GM23338 (cell line): ENCODE data around the gene SEC23IP. TPM values are rescaled to one million over a fixed set of nuclear protein-coding genes. Genes with fewer than 3 reads are reported as not detected.

ENCODE experiments used
- ATAC-seq: fragments of 200-7000 bp; cut with Tn5 transposase; 3 replicates; pipeline ENCODE4 v1.9.1; 2020
- DNase-seq: peaks from one replicate; pipeline ENCODE4 v3.0.0-alpha.2; 2015; ENCODE audit warnings: low spot score
- H2AFZ ChIP-seq: fragments of 200-600 bp; sonication (generic); 2 replicates; pipeline ENCODE4 v1.8.0; 2016; ENCODE audit warnings: antibody characterized with exemption, mild to moderate bottlenecking, moderate library complexity
- H3F3A ChIP-seq: fragments of 200-600 bp; sonication (generic); replicated peaks from 2 replicates; pipeline ENCODE4 v1.8.0; 2017; ENCODE audit warnings: antibody characterized with exemption, mixed run types, low read depth
- H3K27ac ChIP-seq: fragments of 200-600 bp; sonication (generic); 2 replicates; pipeline ENCODE4 v1.6.1; 2016; ENCODE audit warnings: low read depth
- H3K27me3 ChIP-seq: fragments of 200-600 bp; sonication (generic); 2 replicates; pipeline ENCODE4 v1.8.0; 2016; ENCODE audit warnings: mild to moderate bottlenecking, mixed run types, moderate library complexity; ENCODE audit not compliant: insufficient read depth
- H3K36me3 ChIP-seq: fragments of 200-600 bp; sonication (generic); 2 replicates; pipeline ENCODE4 v1.8.0; 2016; ENCODE audit warnings: mild to moderate bottlenecking; ENCODE audit not compliant: insufficient read depth
- H3K4me1 ChIP-seq: fragments of 200-600 bp; sonication (generic); 2 replicates; pipeline ENCODE4 v1.8.0; 2016; ENCODE audit warnings: mild to moderate bottlenecking, moderate library complexity; ENCODE audit not compliant: insufficient read depth
- H3K4me2 ChIP-seq: fragments of 200-600 bp; sonication (generic); 2 replicates; pipeline ENCODE4 v1.7.1; 2017; ENCODE audit warnings: mixed run types
- H3K4me3 ChIP-seq: fragments of 200-600 bp; sonication (generic); 2 replicates; pipeline ENCODE4 v1.6.1; 2016; ENCODE audit warnings: mixed run types
- H3K79me2 ChIP-seq: fragments of 200-600 bp; sonication (generic); replicated peaks from 2 replicates; pipeline ENCODE4 v1.8.0; 2017; ENCODE audit warnings: mild to moderate bottlenecking; ENCODE audit not compliant: insufficient read depth
- H3K9me2 ChIP-seq: fragments of 200-600 bp; sonication (generic); 2 replicates; pipeline ENCODE4 v1.8.0; 2017; ENCODE audit not compliant: insufficient read depth
- H4K20me1 ChIP-seq: fragments of 200-600 bp; sonication (generic); replicated peaks from 2 replicates; pipeline ENCODE4 v1.8.0; 2017; ENCODE audit warnings: mild to moderate bottlenecking; ENCODE audit not compliant: insufficient read depth
- H3K27ac Mint-ChIP-seq: 2 replicates; pipeline ENCODE4 v1.8.0; 2020; ENCODE audit warnings: inconsistent platforms, mild to moderate bottlenecking, moderate library complexity, mixed read lengths
- H3K27me3 Mint-ChIP-seq: 3 replicates; pipeline ENCODE4 v1.8.0; 2022; ENCODE audit warnings: low read depth, mild to moderate bottlenecking, moderate library complexity, mixed read lengths, inconsistent platforms; ENCODE audit not compliant: insufficient read depth, poor library complexity
- H3K36me3 Mint-ChIP-seq: 3 replicates; pipeline ENCODE4 v1.8.0; 2021; ENCODE audit warnings: low read depth, mild to moderate bottlenecking, inconsistent platforms, moderate library complexity, mixed read lengths
- H3K4me1 Mint-ChIP-seq: 3 replicates; pipeline ENCODE4 v1.8.0; 2020; ENCODE audit warnings: mild to moderate bottlenecking, inconsistent platforms, mixed read lengths
- H3K4me3 Mint-ChIP-seq: 3 replicates; pipeline ENCODE4 v1.8.0; 2021; ENCODE audit warnings: moderate library complexity, mild to moderate bottlenecking, inconsistent platforms, mixed read lengths
- H3K9me3 Mint-ChIP-seq: 3 replicates; pipeline ENCODE4 v1.8.0; 2020; ENCODE audit warnings: moderate library complexity, mild to moderate bottlenecking, inconsistent platforms, mixed read lengths
- NANOG ChIP-seq: IDR thresholded peaks from 2 replicates; pipeline ENCODE4 v1.6.1; 2016; ENCODE audit warnings: antibody characterized with exemption, borderline replicate concordance
- REST ChIP-seq: IDR thresholded peaks from one replicate; pipeline ENCODE4 v1.6.1; 2018; ENCODE audit warnings: antibody characterized with exemption; ENCODE audit not compliant: unreplicated experiment
- STAT1 ChIP-seq: IDR thresholded peaks from one replicate; pipeline ENCODE4 v1.6.1; 2016; ENCODE audit warnings: antibody characterized with exemption; ENCODE audit not compliant: unreplicated experiment
- microRNA-seq: library from miRNA; unstranded; fragments of <30 nt; microRNA quantifications from one replicate; pipeline ENCODE4, GENCODE V29; 2017
- polyA plus RNA-seq: library from polyadenylated mRNA; unstranded; fragments of >200 nt; fragmentation: Nextera tagmentation; extraction: Ambion mirVana; gene quantifications from 2 replicates; pipeline ENCODE4 v1.2.1, GENCODE V29; 2016
- small RNA-seq: library from RNA; depleted of rRNA; stranded (forward); fragments of <200 nt; gene quantifications from one replicate; pipeline ENCODE3, GENCODE V24; 2014; ENCODE audit warnings: low replicate concordance
- total RNA-seq: library from RNA; depleted of rRNA; stranded (reverse); fragments of >200 nt; shearing (Covaris generic); gene quantifications from 2 replicates; pipeline ENCODE4 v1.2.3, GENCODE V29; 2014; rRNA removed

Gene SEC23IP
- total and polyA plus RNA-seq, 2 experiments from 2014 or later, result 35.2 to 35.6 TPM

GRCh38 chr10:119991066-119991465 is 98.5 kb downstream of the SEC23IP start:
- Histone ChIP-seq H4K20me1 (no peaks in the 10 kb centered on the region), H3K36me3 (no peaks in the 10 kb centered on the region), H3K79me2 (no peaks in the 10 kb centered on the region), H2AFZ (0 out of 2 replicates have a peak overlapping the region, but pooled peaks have one; percentile 59), H3K4me2 (no peak overlapping the region), H3K27me3 (no peaks in the 10 kb centered on the region), H3K9me2 (no peaks in the 10 kb centered on the region; the same call in 1 of the 2 replicates), H3K27ac (no peak overlapping the region), H3F3A (no peaks in the 10 kb centered on the region), H3K4me1 (no peaks in the 10 kb centered on the region), H3K4me3 (no peak overlapping the region)
- H3K27me3 Mint-ChIP-seq, result no peaks in the 10 kb centered on the region
- no peak for ATAC-seq
- H3K27ac Mint-ChIP-seq, result no peak overlapping the region
- peaks cover 6% of the 10 kb centered on the region; the same call in 2 of the 3 replicates for H3K9me3 Mint-ChIP-seq
- no peak overlapping the region for H3K4me3 Mint-ChIP-seq
- H3K4me1 Mint-ChIP-seq, result no peaks in the 10 kb centered on the region
- DNase-seq, result no peak
- H3K36me3 Mint-ChIP-seq, result no peaks in the 10 kb centered on the region
- TF ChIP-seq REST (no peak), NANOG (no peak)

- ATAC-seq, result no peak
- TF ChIP-seq STAT1, result no peak
- H3K9me2 ChIP-seq, result no peaks in the 10 kb centered on the region; the same call in 1 of the 2 replicates
- DNase-seq, result no peak
- no peaks in the 10 kb centered on the region for H3K36me3 ChIP-seq
- H2AFZ ChIP-seq, result no peak overlapping the region
- no peaks in the 10 kb centered on the region for H3K4me1 Mint-ChIP-seq
- H3K4me3 Mint-ChIP-seq, result no peak overlapping the region
- H3K27me3 Mint-ChIP-seq, result no peaks in the 10 kb centered on the region
- no peak overlapping the region for H3K4me3 ChIP-seq
- H3K27ac ChIP-seq, result no peak overlapping the region
- H3K79me2 ChIP-seq, result no peaks in the 10 kb centered on the region
- no peaks in the 10 kb centered on the region for H4K20me1 ChIP-seq
- H3K4me1 ChIP-seq, result no peaks in the 10 kb centered on the region
- no peaks in the 10 kb centered on the region; the same call in 2 of the 3 replicates for H3K36me3 Mint-ChIP-seq
- no peak overlapping the region for H3K4me2 ChIP-seq
- no peak overlapping the region for H3K27ac Mint-ChIP-seq
- no peaks in the 10 kb centered on the region for H3F3A ChIP-seq
- H3K9me3 Mint-ChIP-seq, result peaks cover 7% of the 10 kb centered on the region; the same call in 2 of the 3 replicates
- no peaks in the 10 kb centered on the region for H3K27me3 ChIP-seq
These were observed 99.3 kb downstream of the SEC23IP start for GRCh38 chr10:119991816-119992215.

Small RNA genes lying within 50 kb of the gene (microRNA-seq; reads per million reads assigned to microRNA genes)
- not detected for gene MIR4682

Small RNA genes lying within 50 kb of the gene (small RNA-seq; reads per million reads assigned to genes)
- not detected for gene MIR4682

Other genes starting within 250 kb of the SEC23IP start
- 8.2 TPM in 2 replicates for gene BAG3, start 241.3 kb upstream of the SEC23IP start, total RNA-seq
- 8.4 and 8.6 TPM in 2 replicates for gene BAG3, start 241.3 kb upstream of the SEC23IP start, polyA plus RNA-seq
- gene INPP5F, start 166.7 kb upstream of the SEC23IP start, total RNA-seq, result 80.3 and 86.0 TPM in 2 replicates
- 36.2 and 41.4 TPM in 2 replicates for gene INPP5F, start 166.7 kb upstream of the SEC23IP start, polyA plus RNA-seq
- gene MCMBP, start 19.9 kb upstream of the SEC23IP start, total RNA-seq, result 64.4 and 76.6 TPM in 2 replicates
- gene MCMBP, start 19.9 kb upstream of the SEC23IP start, polyA plus RNA-seq, result 30.9 and 31.7 TPM in 2 replicates